ENCODE results near the gene TRAPPC8. TPM values are rescaled to one million over a fixed set of nuclear protein-coding genes. Genes with fewer than 3 reads are reported as not detected.

Gene TRAPPC8
- total RNA-seq, 1 experiment from 2014 or later: 19.8 TPM

- peaks cover 8% of the 10 kb centered on the region for H3K4me1 Mint-ChIP-seq (ENCODE audit: low read depth, unreplicated experiment)
- CTCF ChIA-PET: no interaction called here
Measured at GRCh38 chr18:31789409-31789808, 153.5 kb downstream of the TRAPPC8 start.

GRCh38 chr18:31783059-31783458, 159.9 kb downstream of the TRAPPC8 start:
- Mint-ChIP-seq H3K9me3 (ENCODE audit: unreplicated experiment) (peaks cover 19% of the 10 kb centered on the region), H3K4me3 (ENCODE audit: unreplicated experiment) (no peak overlapping the region), H3K27me3 (ENCODE audit: insufficient read depth, unreplicated experiment) (no peaks in the 10 kb centered on the region), H3K27ac (ENCODE audit: unreplicated experiment) (no peak overlapping the region), H3K36me3 (ENCODE audit: insufficient read depth, unreplicated experiment) (no peaks in the 10 kb centered on the region), H3K4me1 (ENCODE audit: low read depth, unreplicated experiment) (no peaks in the 10 kb centered on the region)
- TF ChIP-seq CTCF (IDR thresholded peaks at IDR 0.05; ENCODE audit: insufficient read depth in 1 of 2, low read depth in 1 of 2, low read length in 1 of 2, severe bottlenecking in 1 of 2, unreplicated experiment in 1 of 2): no peak
- Histone ChIP-seq H3K9me3 (no peaks in the 10 kb centered on the region), H3K27me3 (replicated peaks; ENCODE audit: control insufficient read depth, insufficient read depth, low read length) (no peaks in the 10 kb centered on the region), H3K4me3 (ENCODE audit: low read depth, low read length) (no peak overlapping the region), H3K4me1 (no peaks in the 10 kb centered on the region), H3K36me3 (ENCODE audit: control insufficient read depth, insufficient read depth, low read length) (no peaks in the 10 kb centered on the region)
- no peak for DNase-seq
- no TSS peak for BruUV-seq (replicated peaks)
- ChIA-PET POLR2A (no interaction called here), CTCF (no interaction called here)
- intact Hi-C loops (cut with micrococcal nuclease; ENCODE audit: unreplicated experiment): no loop called here

More at GRCh38 chr18:31789409-31789808, 153.5 kb downstream of the TRAPPC8 start:
- Histone ChIP-seq H3K36me3 (ENCODE audit: control insufficient read depth, insufficient read depth, low read length) (no peaks in the 10 kb centered on the region), H3K4me1 (no peaks in the 10 kb centered on the region), H3K4me3 (ENCODE audit: low read depth, low read length) (no peak overlapping the region), H3K9me3 (no peaks in the 10 kb centered on the region), H3K27me3 (replicated peaks; ENCODE audit: control insufficient read depth, insufficient read depth, low read length) (no peaks in the 10 kb centered on the region)
- Mint-ChIP-seq H3K9me3 (ENCODE audit: unreplicated experiment) (peaks cover 5% of the 10 kb centered on the region), H3K4me3 (ENCODE audit: unreplicated experiment) (no peak overlapping the region), H3K27me3 (ENCODE audit: insufficient read depth, unreplicated experiment) (no peaks in the 10 kb centered on the region), H3K27ac (ENCODE audit: unreplicated experiment) (no peak overlapping the region), H3K36me3 (ENCODE audit: insufficient read depth, unreplicated experiment) (no peaks in the 10 kb centered on the region)
- no peak for TF ChIP-seq CTCF (IDR thresholded peaks at IDR 0.05; ENCODE audit: insufficient read depth in 1 of 2, low read depth in 1 of 2, low read length in 1 of 2, severe bottlenecking in 1 of 2, unreplicated experiment in 1 of 2)
- intact Hi-C loops (cut with micrococcal nuclease; ENCODE audit: unreplicated experiment): no loop called here
- POLR2A ChIA-PET: no interaction called here
- no peak for DNase-seq
- no TSS peak for BruUV-seq (replicated peaks)

Other genes starting within 250 kb of the TRAPPC8 start
- gene SLC25A52, start 182.2 kb downstream of the TRAPPC8 start, total RNA-seq (2022): not detected in 2 replicates
- gene RNF125, start 75.7 kb upstream of the TRAPPC8 start, total RNA-seq (2022): 0.39 and 0.61 TPM in 2 replicates
- gene RNF138, start 148.7 kb upstream of the TRAPPC8 start, total RNA-seq (2022): 24.3 and 26.4 TPM in 2 replicates
- not detected in 2 replicates for gene MEP1B, start 246.9 kb upstream of the TRAPPC8 start, total RNA-seq (2022)